ENCODE data around the gene NKX1-2.

Gene NKX1-2

DNA sequence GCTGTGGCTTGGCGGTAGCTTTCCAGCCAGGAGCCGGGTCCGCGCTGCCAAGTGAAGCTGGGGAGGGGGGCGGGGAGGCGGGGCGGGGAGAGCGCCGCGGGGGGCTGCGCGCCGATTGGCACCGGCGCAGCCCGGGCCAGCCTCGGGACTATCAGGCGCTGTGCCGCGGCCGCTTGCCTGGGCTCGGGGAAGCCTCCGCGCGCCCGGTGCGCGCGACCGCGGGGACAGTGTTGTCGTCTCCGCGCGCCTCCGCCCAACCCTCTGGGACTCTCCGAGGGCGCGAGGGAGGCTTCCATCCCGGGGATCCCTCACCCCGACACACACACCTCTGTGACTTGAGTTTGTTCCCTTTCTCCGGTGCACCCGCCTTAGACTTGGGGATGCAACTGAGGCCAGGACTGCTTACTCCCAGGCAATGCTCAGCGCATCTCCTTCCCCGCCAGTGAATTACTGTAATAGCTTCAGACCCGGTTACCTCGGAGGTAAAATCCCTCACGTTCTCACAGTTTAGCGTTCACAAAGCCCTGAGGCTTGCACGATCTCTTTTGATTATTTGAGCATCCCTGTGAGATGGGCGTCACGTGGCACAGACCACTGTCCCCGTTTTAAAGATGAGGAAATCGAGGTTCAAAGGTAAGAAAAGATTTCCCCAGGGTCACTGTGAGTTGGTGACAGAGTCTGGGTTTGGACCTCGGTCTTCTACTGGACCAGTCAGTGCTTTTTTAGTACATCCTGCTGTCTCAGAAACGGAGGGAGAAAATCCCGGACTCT is at the start of gene NKX1-2:
NKX1-2 (minus strand) TSS at position 24 of the 771 bp plus-strand sequence. CDS start 92 bp downstream, outside the sequence.
- DNase-seq: no peak

DNA sequence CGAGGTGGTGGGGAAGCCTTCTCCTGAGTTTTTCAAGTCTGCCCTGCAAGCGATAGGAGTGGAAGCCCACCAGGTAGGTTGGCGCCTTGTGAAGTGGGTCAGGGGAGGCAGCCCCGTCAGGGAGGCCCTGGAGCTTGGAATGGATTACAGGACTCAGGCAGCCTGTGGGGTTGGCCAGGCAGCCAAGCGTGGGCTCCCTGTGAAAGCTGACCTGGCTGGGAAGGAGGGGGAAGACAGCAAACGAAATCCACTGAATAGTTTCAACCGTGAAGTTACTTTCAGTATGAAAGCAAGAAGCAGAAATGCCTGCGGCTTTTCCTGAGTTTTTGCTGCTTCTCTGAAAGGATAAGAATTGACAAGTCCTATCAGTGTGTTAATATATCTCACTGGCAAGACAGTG is 48.2 kb upstream of the NKX1-2 start:
- DNase-seq: no peak

GRCh38 chr10:124497196-124497881 is 47.5 kb upstream of the NKX1-2 start:
- DNase-seq: no peak

DNA sequence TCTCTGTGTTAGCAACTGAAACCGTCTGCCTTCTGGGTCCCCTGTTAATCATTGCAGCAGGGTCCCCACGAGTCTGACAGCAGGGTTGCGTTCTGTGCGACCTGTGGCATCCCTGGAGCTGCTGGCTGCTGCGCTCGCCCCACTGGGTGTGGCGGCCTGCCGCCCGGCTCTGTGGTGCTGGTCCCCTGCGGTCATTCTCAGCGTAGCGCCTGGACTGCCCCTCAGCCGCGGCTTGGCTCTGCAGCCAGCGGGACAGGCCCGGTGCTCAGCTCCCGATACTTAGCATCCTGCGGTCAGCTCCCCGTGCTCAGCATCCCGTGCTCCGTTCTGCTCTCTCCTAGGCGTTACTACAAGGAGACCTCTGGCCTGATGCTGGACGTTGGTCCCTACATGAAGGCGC is 46.8 kb upstream of the NKX1-2 start:
- DNase-seq: no peak

DNA sequence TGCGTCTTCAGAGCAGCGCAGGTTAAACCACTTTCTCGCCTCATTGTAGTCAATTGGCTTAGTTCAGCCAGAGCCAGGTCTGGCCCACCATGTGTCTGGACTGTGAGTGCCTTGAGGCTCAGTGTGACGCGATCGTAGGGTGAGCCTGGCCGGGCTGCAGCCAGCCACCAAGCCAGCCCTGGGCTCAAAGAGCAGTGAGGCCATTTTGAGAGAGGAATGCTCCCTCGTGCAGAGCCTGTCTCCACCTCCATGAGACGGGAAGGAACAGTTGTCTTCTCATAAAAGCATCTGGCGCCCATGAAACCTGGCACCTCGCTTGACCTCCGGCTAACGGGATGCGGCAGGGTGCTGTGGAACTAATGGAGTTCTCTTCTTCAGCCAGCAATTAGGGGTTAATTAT is 46.3 kb upstream of the NKX1-2 start:
- no peak for DNase-seq

- DNase-seq: no peak
These were observed 45.9 kb upstream of the NKX1-2 start for GRCh38 chr10:124495725-124496124.

DNA sequence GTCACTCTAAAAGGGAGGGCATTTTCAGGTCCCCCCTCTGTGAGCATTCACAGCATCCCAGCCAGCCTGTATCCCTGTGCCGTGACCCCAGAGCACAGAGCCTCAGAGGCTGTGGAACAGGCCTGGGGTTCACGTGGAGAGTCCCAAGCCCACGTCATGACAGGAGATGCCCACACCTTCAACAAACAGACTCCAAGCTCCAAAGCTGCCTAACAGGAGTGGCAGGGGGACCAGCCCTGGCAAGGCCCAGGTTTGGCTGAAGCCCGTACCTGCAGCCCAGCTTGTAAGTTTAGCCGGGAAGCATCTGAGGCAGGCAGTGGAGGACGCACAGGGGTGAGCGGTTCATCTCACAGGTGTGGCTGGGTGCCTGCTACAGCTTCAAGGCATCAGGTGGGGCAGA is 45.3 kb upstream of the NKX1-2 start:
- DNase-seq: no peak

DNA sequence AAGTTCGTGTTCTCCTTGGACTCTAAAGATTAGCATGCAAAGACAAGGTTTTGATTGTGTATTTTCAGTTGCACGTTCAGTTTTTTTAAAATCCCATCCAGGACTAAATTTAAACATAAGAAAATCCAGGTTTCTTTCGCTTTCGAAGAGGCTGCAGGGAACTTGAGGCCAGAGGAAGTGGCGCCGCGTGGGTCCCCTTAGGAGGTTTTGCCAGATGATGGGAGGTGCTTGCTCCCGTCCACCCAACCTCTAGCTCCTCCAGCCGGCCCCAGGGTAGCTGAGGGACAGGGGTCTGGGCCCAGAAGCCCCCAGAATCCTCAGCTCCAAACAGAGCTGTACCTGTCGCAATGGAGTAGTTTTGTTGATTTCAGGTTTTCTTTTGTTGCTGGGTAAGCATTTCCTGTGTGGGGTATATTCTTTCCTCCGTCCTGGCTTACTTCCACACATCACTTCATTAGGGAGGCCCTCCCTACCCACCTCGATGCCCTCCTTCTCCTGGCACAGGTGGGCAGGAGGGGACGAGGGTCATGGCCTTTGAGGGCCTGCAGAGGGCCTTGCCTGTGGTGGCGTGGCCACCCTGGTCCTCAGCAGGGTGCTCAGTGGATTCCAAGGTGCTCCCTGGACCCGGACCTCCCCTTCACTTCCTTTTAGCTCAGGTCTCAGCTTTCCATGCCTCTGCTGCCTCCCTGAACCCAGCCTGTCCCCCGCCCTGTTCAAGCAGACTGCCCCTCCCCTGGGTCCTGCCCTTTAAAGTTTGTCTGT is 44.4 kb upstream of the NKX1-2 start:
- no peak for DNase-seq

GRCh38 chr10:124493214-124493882 is 43.5 kb upstream of the NKX1-2 start:
- DNase-seq: peak in 1 of 2 donors; percentile 33

DNA sequence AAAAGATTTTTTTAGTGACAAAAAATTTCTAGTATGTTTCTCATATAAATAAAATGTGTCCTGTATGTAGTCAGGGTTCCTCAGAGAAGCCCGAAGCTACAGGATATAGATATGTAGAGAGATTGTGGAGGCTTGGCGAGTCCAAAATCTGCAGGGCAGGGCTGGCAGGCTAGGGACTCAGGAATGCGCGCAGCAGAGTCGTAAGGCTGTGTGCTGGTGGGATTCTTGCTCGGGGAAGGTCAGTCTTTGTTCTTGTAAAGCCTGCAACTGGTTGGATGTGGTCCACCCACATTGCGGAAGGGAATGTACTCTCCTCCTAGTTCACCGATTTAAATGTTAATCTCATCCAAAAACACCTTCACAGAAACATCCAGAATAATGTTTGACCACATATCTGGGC is 42.4 kb upstream of the NKX1-2 start:
- no peak for DNase-seq

DNA sequence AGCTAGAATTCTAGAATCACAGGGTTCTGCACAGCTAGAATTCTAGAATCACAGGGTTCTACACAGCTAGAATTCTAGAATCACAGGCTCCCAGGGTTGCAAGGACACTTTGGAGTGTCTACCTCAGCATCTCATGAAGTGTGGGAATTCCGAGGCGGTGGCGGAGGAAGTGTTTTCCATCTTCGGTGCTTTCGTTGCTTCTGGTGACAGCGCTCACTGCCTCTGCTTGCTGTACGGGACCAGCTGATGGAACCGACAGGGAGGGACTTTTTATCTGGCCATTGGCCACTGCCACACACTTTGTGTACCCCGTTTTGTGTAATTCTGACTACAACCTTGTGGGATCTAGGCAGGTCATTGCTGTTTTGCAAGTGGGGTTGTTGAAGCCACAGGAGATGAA is 41.3 kb upstream of the NKX1-2 start:
- no peak for DNase-seq

DNA sequence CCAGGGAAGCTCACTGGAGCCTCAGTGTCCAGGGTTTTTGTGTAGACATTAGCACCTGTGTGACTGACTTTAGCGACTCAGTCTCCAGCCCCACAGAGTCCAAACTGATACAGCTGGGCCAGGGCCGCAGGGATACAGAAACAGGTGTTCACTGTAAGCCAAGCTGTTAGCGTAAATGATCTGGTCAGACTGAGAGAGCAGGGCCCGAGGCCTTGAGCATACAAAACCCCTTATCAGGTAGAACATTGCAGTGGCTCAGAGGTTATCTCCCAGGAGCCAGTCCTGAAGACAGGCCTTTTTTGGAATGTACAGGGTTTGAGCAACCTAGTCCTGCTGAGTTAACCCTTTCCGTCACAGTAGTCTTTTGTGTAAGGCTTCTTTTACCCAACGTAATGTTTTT is 36.8 kb upstream of the NKX1-2 start:
- DNase-seq: no peak

GRCh38 chr10:124484661-124485060 is 34.8 kb upstream of the NKX1-2 start:
- no peak for DNase-seq

DNA sequence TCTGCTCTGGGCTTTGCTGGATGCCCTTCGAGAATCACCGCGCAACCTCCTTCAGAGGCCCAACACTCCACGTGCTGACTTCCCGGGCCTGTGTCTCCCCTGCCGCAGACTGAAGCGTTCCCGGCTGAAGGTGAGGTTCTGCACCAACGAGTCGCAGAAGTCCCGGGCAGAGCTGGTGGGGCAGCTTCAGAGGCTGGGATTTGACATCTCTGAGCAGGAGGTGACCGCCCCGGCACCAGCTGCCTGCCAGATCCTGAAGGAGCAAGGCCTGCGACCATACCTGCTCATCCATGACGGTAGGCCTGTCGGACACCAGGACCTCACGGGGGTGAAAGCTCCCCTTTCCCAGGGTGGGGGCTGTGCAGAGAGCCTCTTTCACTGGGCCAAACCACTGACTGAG is 34.2 kb upstream of the NKX1-2 start:
- DNase-seq: no peak

- DNase-seq: no peak
These were observed 33.0 kb upstream of the NKX1-2 start for GRCh38 chr10:124482876-124483275.

GRCh38 chr10:124482236-124482800 is 32.5 kb upstream of the NKX1-2 start:
- DNase-seq: no peak

- DNase-seq: no peak
These were observed 31.9 kb upstream of the NKX1-2 start for GRCh38 chr10:124481717-124482116.

GRCh38 chr10:124480860-124481259 is 31.0 kb upstream of the NKX1-2 start:
- DNase-seq: no peak

DNA sequence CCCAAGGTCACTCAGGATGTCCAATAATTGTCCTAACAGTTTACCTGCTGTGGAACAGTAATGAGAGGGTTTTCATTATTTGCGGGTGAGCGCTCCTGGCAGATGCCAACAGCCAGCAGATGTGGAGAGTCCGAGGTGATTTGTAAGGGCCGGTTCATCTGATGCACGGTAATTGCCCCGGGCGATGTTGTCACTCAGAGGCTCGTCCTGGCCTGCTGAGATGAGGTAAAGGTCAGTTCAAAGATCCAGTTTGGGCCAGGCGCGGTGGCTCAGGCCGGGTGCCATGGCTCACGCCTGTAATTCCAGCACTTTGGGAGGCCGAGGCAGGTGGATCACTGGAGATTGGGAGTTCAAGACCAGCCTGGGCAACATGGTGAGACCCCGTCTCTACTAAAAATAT is 28.7 kb upstream of the NKX1-2 start:
- no peak for DNase-seq

GRCh38 chr10:124477614-124478363 is 28.0 kb upstream of the NKX1-2 start:
- no peak for DNase-seq

GRCh38 chr10:124476043-124476725 is 26.3 kb upstream of the NKX1-2 start:
- no peak for DNase-seq

All from CD4-positive, alpha-beta T cell treated with Interferon alpha-2 for 1 hour (primary cell).